Measurements from ENCODE around the gene SORCS2. TPM values are rescaled to one million over a fixed set of nuclear protein-coding genes. Genes with fewer than 3 reads are reported as not detected.

SORCS2 gene
- total RNA-seq, 3 donors from 2014 or later: 0.66 to 1.3 (median 0.80) TPM

DNA sequence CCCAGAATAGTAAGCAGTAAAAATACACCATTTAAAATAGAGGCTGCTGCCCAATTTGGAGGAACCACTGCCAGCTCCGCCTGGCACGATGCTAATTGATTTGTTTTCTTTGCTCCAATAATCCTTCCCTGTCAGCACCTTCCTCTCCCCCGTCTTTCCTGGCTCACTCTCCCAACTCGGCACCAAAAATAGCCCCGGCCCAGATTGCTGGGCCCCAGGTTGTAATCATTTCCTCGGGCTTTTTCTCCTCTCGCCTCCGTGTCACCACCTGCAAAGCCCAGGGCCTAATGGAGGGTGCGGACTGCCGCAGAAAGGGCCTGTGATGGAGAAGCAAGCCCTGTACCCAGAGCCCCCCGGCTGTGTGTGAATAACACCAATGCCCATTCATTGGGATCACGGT lies 440.0 kb downstream of the SORCS2 start:
- TF ChIP-seq POLR2AphosphoS5 (IDR thresholded peaks at IDR 0.05) (no peak), POLR2A (IDR thresholded peaks at IDR 0.05) (no peak)
- TF ChIP-seq, protein P1, sequence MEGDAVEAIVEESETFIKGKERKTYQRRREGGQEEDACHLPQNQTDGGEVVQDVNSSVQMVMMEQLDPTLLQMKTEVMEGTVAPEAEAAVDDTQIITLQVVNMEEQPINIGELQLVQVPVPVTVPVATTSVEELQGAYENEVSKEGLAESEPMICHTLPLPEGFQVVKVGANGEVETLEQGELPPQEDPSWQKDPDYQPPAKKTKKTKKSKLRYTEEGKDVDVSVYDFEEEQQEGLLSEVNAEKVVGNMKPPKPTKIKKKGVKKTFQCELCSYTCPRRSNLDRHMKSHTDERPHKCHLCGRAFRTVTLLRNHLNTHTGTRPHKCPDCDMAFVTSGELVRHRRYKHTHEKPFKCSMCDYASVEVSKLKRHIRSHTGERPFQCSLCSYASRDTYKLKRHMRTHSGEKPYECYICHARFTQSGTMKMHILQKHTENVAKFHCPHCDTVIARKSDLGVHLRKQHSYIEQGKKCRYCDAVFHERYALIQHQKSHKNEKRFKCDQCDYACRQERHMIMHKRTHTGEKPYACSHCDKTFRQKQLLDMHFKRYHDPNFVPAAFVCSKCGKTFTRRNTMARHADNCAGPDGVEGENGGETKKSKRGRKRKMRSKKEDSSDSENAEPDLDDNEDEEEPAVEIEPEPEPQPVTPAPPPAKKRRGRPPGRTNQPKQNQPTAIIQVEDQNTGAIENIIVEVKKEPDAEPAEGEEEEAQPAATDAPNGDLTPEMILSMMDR (IDR thresholded peaks at IDR 0.05): no peak
- H3K4me1 ChIP-seq: no peaks in the 10 kb centered on the region
- peaks cover 0 to 18% of the 10 kb centered on the region in 2 donors for H3K27me3 ChIP-seq
- H3K36me3 ChIP-seq: no peaks in the 10 kb centered on the region
- intact Hi-C loops (cut with DNase I; ENCODE audit: low total_unique reads): no loop called here
- no peak overlapping the region for H3K4me3 ChIP-seq
- H3K9me3 ChIP-seq: peaks cover 0 to 5% of the 10 kb centered on the region in 2 donors
- no peak for DNase-seq (ENCODE audit: low spot score in 2 of 2)
- no peak overlapping the region for H3K27ac ChIP-seq

GRCh38 chr4:7632971-7633370 lies 440.6 kb downstream of the SORCS2 start:
- Histone ChIP-seq H3K27me3 (peaks cover 0 to 18% of the 10 kb centered on the region in 2 donors), H3K4me3 (no peak overlapping the region)
- intact Hi-C loops (cut with DNase I; ENCODE audit: low total_unique reads): no loop called here

GRCh38 chr4:7634661-7635251 lies 442.4 kb downstream of the SORCS2 start:
- intact Hi-C loops (cut with DNase I; ENCODE audit: low total_unique reads): no loop called here
- H3K27me3 ChIP-seq: peaks cover 0 to 18% of the 10 kb centered on the region in 2 donors
- DNase-seq (ENCODE audit: low spot score in 2 of 2): no peak

More at GRCh38 chr4:7632971-7633370, 440.6 kb downstream of the SORCS2 start:
- H3K4me1 ChIP-seq: no peaks in the 10 kb centered on the region
- peaks cover 0 to 5% of the 10 kb centered on the region in 2 donors for H3K9me3 ChIP-seq
- no peak overlapping the region for H3K27ac ChIP-seq
- H3K36me3 ChIP-seq: no peaks in the 10 kb centered on the region
- TF ChIP-seq POLR2A (IDR thresholded peaks at IDR 0.05) (no peak), POLR2AphosphoS5 (IDR thresholded peaks at IDR 0.05) (no peak)
- TF ChIP-seq, protein P1 (IDR thresholded peaks at IDR 0.05): no peak
- no peak for DNase-seq (ENCODE audit: low spot score in 2 of 2)

DNA sequence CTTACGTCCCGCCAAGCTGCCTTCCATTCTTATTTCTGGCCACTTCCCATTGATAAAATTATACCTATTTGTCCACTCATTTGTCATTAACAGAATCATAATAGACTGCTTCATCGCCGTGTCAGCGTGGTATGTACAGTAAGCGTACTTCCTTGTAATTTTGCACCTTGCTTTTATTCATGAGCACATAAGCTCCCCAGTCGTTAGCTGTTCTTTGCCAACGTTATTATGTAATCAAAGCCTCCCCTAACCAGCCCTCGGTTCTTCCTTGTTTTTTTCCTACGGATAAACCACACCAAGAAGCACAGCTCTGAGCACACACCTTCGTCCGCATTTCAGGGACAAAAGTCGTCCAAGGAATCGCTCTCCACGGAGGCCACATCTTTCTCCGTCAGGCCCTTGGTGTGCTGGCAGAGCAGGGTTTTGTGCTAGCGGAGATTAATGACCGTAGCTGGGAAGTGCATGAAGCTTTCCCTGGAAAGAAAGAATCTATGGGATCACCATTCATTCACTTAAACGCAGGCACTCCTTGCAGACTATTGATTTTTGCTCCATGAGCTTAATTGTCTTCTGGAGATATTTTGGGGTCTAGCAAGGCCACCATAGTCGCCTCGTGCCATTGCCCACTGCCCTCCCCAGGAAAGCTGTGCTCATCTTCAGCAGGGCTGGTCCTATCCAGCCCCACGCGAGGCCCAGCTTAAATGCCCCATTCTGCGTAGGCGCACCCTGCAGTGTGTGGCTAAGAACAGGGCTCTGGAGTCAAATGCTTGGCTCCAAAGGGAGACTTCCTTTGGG lies 443.3 kb downstream of the SORCS2 start:
- H3K36me3 ChIP-seq: no peaks in the 10 kb centered on the region
- no peaks in the 10 kb centered on the region for H3K9me3 ChIP-seq
- no peak for DNase-seq (ENCODE audit: low spot score in 2 of 2)
- H3K4me3 ChIP-seq: no peak overlapping the region
- H3K27me3 ChIP-seq: peaks cover 0 to 18% of the 10 kb centered on the region in 2 donors
- TF ChIP-seq, protein P1 (IDR thresholded peaks at IDR 0.05): no peak
- TF ChIP-seq POLR2AphosphoS5 (IDR thresholded peaks at IDR 0.05) (no peak), POLR2A (IDR thresholded peaks at IDR 0.05) (no peak)
- H3K27ac ChIP-seq: no peak overlapping the region
- intact Hi-C loops (cut with DNase I; ENCODE audit: low total_unique reads): no loop called here
- H3K4me1 ChIP-seq: no peaks in the 10 kb centered on the region

More at GRCh38 chr4:7634661-7635251, 442.4 kb downstream of the SORCS2 start:
- no peaks in the 10 kb centered on the region for H3K4me1 ChIP-seq
- H3K4me3 ChIP-seq: no peak overlapping the region
- no peak overlapping the region for H3K27ac ChIP-seq
- TF ChIP-seq POLR2A (IDR thresholded peaks at IDR 0.05): no peak
- TF ChIP-seq, protein P1 (IDR thresholded peaks at IDR 0.05): no peak
- no peak for TF ChIP-seq POLR2AphosphoS5 (IDR thresholded peaks at IDR 0.05)
- no peaks in the 10 kb centered on the region for H3K9me3 ChIP-seq
- H3K36me3 ChIP-seq: no peaks in the 10 kb centered on the region

GRCh38 chr4:7636240-7636508 lies 443.8 kb downstream of the SORCS2 start:
- Histone ChIP-seq H3K9me3 (no peaks in the 10 kb centered on the region), H3K36me3 (no peaks in the 10 kb centered on the region), H3K4me3 (no peak overlapping the region), H3K4me1 (no peaks in the 10 kb centered on the region), H3K27ac (no peak overlapping the region), H3K27me3 (peaks cover 0 to 18% of the 10 kb centered on the region in 2 donors)
- intact Hi-C loops (cut with DNase I; ENCODE audit: low total_unique reads): no loop called here
- TF ChIP-seq POLR2AphosphoS5 (IDR thresholded peaks at IDR 0.05): no peak
- TF ChIP-seq, protein P1 (IDR thresholded peaks at IDR 0.05): no peak
- TF ChIP-seq POLR2A (IDR thresholded peaks at IDR 0.05): no peak
- no peak for DNase-seq (ENCODE audit: low spot score in 2 of 2)

Data from breast epithelium (tissue), 4 donors.